Neural progenitor cell (in vitro differentiated cells): ENCODE data around the gene MED13L. TPM values are rescaled to one million over a fixed set of nuclear protein-coding genes. Genes with fewer than 3 reads are reported as not detected.

Source experiments
- DNase-seq: peaks from one replicate; pipeline ENCODE4 v3.0.0-alpha.2; 2016; ENCODE audit warnings: low spot score
- H2AFZ ChIP-seq: fragments of 200-600 bp; sonication (generic); replicated peaks from 2 replicates; pipeline ENCODE4 v1.6.1; 2016; ENCODE audit warnings: antibody characterized with exemption
- H3F3A ChIP-seq: fragments of 200-600 bp; sonication (generic); 2 replicates; pipeline ENCODE4 v1.6.1; 2016; ENCODE audit warnings: antibody characterized with exemption, low read depth
- H3K27ac ChIP-seq: fragments of 200-600 bp; sonication (generic); 2 replicates; pipeline ENCODE4 v1.5.1; 2016; ENCODE audit warnings: mild to moderate bottlenecking
- H3K27me3 ChIP-seq: fragments of 200-600 bp; sonication (generic); 2 replicates; pipeline ENCODE4 v1.6.1; 2016; ENCODE audit warnings: mild to moderate bottlenecking, moderate library complexity
- H3K36me3 ChIP-seq: fragments of 200-600 bp; sonication (generic); 2 replicates; pipeline ENCODE4 v1.5.1; 2016
- H3K4me1 ChIP-seq: fragments of 200-600 bp; sonication (generic); 2 replicates; pipeline ENCODE4 v1.6.1; 2016; ENCODE audit warnings: mixed run types
- H3K4me2 ChIP-seq: fragments of 200-600 bp; sonication (generic); 2 replicates; pipeline ENCODE4 v1.6.1; 2016
- H3K4me3 ChIP-seq: fragments of 200-600 bp; sonication (generic); 2 replicates; pipeline ENCODE4 v1.5.1; 2016
- H3K79me2 ChIP-seq: fragments of 200-600 bp; sonication (generic); 2 replicates; pipeline ENCODE4 v1.6.1; 2016; ENCODE audit warnings: low read depth
- H3K9ac ChIP-seq: fragments of 200-600 bp; sonication (generic); 2 replicates; pipeline ENCODE4 v1.6.1; 2016
- H3K9me3 ChIP-seq: fragments of 200-600 bp; sonication (generic); 2 replicates; pipeline ENCODE4 v1.5.1; 2016; ENCODE audit warnings: low read depth
- H4K20me1 ChIP-seq: fragments of 200-600 bp; sonication (generic); 2 replicates; pipeline ENCODE4 v1.6.1; 2016; ENCODE audit warnings: low read depth
- H3K27ac Mint-ChIP-seq: 3 replicates; pipeline ENCODE4 v1.8.0; 2021; ENCODE audit warnings: mixed read lengths
- H3K27me3 Mint-ChIP-seq: 2 replicates; pipeline ENCODE4 v1.8.0; 2022; ENCODE audit warnings: low read depth, mild to moderate bottlenecking, inconsistent platforms, moderate library complexity, mixed read lengths; ENCODE audit not compliant: insufficient read depth
- H3K36me3 Mint-ChIP-seq: 3 replicates; pipeline ENCODE4 v1.8.0; 2021; ENCODE audit warnings: mixed read lengths
- H3K4me1 Mint-ChIP-seq: 3 replicates; pipeline ENCODE4 v1.8.0; 2021; ENCODE audit warnings: mixed read lengths
- H3K4me3 Mint-ChIP-seq: 3 replicates; pipeline ENCODE4 v1.8.0; 2021; ENCODE audit warnings: mild to moderate bottlenecking, moderate library complexity, mixed read lengths
- H3K9me3 Mint-ChIP-seq: 3 replicates; pipeline ENCODE4 v1.8.0; 2020; ENCODE audit warnings: mixed read lengths
- EZH2 ChIP-seq: fragments of 200-600 bp; sonication (generic); IDR thresholded peaks from 2 replicates; pipeline ENCODE4 v1.6.1; 2017; ENCODE audit warnings: antibody characterized with exemption, mild to moderate bottlenecking, moderate library complexity
- EZH2phosphoT487 ChIP-seq: fragments of 200-600 bp; sonication (generic); IDR thresholded peaks from 2 replicates; pipeline ENCODE4 v1.6.1; 2017; ENCODE audit warnings: antibody characterized with exemption
- total RNA-seq: library from RNA; depleted of rRNA; stranded (reverse); fragments of >200 nt; gene quantifications from 2 replicates; pipeline ENCODE4 v1.2.3, GENCODE V29; 2015; ENCODE audit warnings: low replicate concordance
- TF ChIP-seq, protein P1 (sequence below): fragments of 200-600 bp; sonication (generic); IDR thresholded peaks from 2 replicates; pipeline ENCODE4 v1.5.1; 2017; ENCODE audit warnings: antibody characterized with exemption, mild to moderate bottlenecking

MED13L gene
- total RNA-seq, 1 donor from 2014 or later: 149 TPM

DNA sequence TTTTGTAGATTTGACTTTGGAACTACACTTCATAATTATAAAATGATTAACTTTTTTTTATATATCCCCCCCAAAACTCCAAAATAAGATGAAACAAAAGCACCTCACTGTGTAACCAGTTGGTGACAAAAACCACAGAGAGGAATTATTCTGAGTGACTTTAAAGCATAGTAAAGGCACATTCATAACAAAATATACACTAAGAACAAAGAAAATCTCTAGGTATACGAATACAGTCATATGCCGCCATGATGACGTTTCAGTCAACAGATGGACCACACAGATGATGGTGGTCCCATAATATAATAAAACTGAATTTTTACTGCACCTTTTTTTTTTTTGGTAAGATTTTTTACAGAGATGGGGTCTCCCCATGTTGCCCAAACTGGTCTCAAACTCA, 70.7 kb downstream of the MED13L start:
- no peaks in the 10 kb centered on the region for H3K9me3 Mint-ChIP-seq
- Histone ChIP-seq H3K9me3 (no peaks in the 10 kb centered on the region), H3K4me1 (peaks cover 43% of the 10 kb centered on the region), H3K36me3 (no peaks in the 10 kb centered on the region), H3K9ac (no peak overlapping the region), H3K4me3 (no peak overlapping the region), H3F3A (peaks cover 18% of the 10 kb centered on the region), H3K27me3 (no peaks in the 10 kb centered on the region), H4K20me1 (peaks cover 74% of the 10 kb centered on the region), H3K79me2 (peaks cover 99% of the 10 kb centered on the region), H2AFZ (no peak overlapping the region), H3K4me2 (no peak overlapping the region), H3K27ac (peak overlapping the region; percentile 0)
- no peaks in the 10 kb centered on the region for H3K27me3 Mint-ChIP-seq
- H3K36me3 Mint-ChIP-seq: peaks cover 4% of the 10 kb centered on the region
- no peak overlapping the region for H3K4me3 Mint-ChIP-seq
- no peak overlapping the region for H3K27ac Mint-ChIP-seq
- TF ChIP-seq EZH2 (no peak), EZH2phosphoT487 (no peak)
- TF ChIP-seq, protein P1, sequence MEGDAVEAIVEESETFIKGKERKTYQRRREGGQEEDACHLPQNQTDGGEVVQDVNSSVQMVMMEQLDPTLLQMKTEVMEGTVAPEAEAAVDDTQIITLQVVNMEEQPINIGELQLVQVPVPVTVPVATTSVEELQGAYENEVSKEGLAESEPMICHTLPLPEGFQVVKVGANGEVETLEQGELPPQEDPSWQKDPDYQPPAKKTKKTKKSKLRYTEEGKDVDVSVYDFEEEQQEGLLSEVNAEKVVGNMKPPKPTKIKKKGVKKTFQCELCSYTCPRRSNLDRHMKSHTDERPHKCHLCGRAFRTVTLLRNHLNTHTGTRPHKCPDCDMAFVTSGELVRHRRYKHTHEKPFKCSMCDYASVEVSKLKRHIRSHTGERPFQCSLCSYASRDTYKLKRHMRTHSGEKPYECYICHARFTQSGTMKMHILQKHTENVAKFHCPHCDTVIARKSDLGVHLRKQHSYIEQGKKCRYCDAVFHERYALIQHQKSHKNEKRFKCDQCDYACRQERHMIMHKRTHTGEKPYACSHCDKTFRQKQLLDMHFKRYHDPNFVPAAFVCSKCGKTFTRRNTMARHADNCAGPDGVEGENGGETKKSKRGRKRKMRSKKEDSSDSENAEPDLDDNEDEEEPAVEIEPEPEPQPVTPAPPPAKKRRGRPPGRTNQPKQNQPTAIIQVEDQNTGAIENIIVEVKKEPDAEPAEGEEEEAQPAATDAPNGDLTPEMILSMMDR: no peak
- no peak for DNase-seq
- peaks cover 20% of the 10 kb centered on the region for H3K4me1 Mint-ChIP-seq

DNA sequence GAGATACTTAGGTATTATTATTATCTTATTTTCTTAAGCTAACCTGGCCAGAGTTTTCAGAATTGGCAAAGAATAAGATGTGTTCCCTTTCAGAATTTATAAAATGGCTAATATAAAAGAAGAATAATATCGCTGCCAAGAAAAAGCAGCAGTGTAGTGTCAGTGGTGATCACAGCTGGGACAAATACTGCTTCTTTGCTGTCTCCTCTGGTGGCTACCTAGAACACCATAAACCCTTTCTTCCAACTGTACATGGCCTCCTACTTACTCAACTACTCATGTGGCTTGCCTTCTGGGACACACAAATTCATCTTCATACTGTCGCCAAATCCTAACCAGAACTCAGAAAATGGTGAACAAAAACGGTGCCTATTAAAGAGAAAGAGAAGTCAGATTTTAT, 72.7 kb downstream of the MED13L start:
- peaks cover 99% of the 10 kb centered on the region for H3K79me2 ChIP-seq
- H3K27ac Mint-ChIP-seq: no peak overlapping the region
- no peaks in the 10 kb centered on the region for H3K9me3 Mint-ChIP-seq
- peaks cover 24% of the 10 kb centered on the region for H3K4me1 ChIP-seq
- no peaks in the 10 kb centered on the region for H3K27me3 Mint-ChIP-seq
- H4K20me1 ChIP-seq: peaks cover 74% of the 10 kb centered on the region
- peaks cover 13% of the 10 kb centered on the region for H3K4me1 Mint-ChIP-seq
- peak overlapping the region; percentile 5 for H3K4me2 ChIP-seq
- no peaks in the 10 kb centered on the region for H3K9me3 ChIP-seq
- TF ChIP-seq, protein P1: no peak
- TF ChIP-seq EZH2phosphoT487: no peak
- TF ChIP-seq EZH2: no peak
- H3K4me3 ChIP-seq: no peak overlapping the region
- no peak overlapping the region for H3K4me3 Mint-ChIP-seq
- H3K36me3 ChIP-seq: no peaks in the 10 kb centered on the region
- H2AFZ ChIP-seq: no peak overlapping the region
- no peaks in the 10 kb centered on the region for H3K27me3 ChIP-seq
- no peak overlapping the region for H3K9ac ChIP-seq
- H3K27ac ChIP-seq: peak overlapping the region; percentile 21
- no peak for DNase-seq
- peaks cover 10% of the 10 kb centered on the region for H3F3A ChIP-seq
- peaks cover 4% of the 10 kb centered on the region for H3K36me3 Mint-ChIP-seq

DNA sequence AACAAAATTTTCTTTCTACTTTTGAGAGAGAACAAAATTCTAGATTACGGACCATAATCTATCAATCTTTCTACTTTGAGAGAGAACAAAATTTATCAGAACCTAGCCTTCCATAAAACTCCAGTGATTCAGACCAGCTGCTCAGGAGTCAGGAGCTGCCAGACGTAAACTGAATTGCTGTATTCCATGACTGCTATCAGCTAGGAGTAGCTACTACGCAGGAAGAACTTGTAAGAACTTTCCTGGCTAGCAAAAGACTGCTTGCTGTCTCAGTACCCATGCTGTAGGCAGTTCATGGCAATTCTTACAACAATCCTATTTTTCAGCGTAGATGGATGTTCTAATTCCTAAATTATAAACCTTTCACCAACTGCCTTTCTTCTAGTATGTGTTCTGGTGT, 73.3 kb downstream of the MED13L start:
- peaks cover 24% of the 10 kb centered on the region for H3K4me1 ChIP-seq
- Mint-ChIP-seq H3K36me3 (peaks cover 4% of the 10 kb centered on the region), H3K9me3 (no peaks in the 10 kb centered on the region), H3K4me1 (peaks cover 13% of the 10 kb centered on the region), H3K27ac (no peak overlapping the region), H3K27me3 (no peaks in the 10 kb centered on the region), H3K4me3 (no peak overlapping the region)
- no peak overlapping the region for H3K27ac ChIP-seq
- no peaks in the 10 kb centered on the region for H3K36me3 ChIP-seq
- H3K9ac ChIP-seq: no peak overlapping the region
- peaks cover 99% of the 10 kb centered on the region for H3K79me2 ChIP-seq
- no peak overlapping the region for H3K4me2 ChIP-seq
- H3K4me3 ChIP-seq: no peak overlapping the region
- H4K20me1 ChIP-seq: peaks cover 74% of the 10 kb centered on the region
- TF ChIP-seq, protein P1: no peak
- TF ChIP-seq EZH2phosphoT487 (no peak), EZH2 (no peak)
- peaks cover 10% of the 10 kb centered on the region for H3F3A ChIP-seq
- no peaks in the 10 kb centered on the region for H3K9me3 ChIP-seq
- DNase-seq: no peak
- no peak overlapping the region for H2AFZ ChIP-seq
- H3K27me3 ChIP-seq: no peaks in the 10 kb centered on the region
